PC-3 (cell line): ENCODE measurements around the gene LPCAT4. TPM values are rescaled to one million over a fixed set of nuclear protein-coding genes. Genes with fewer than 3 reads are reported as not detected.
A peak's percentile ranks its signal among the peaks of the same experiment; 100 is the strongest.

Experiments used
- ATAC-seq: fragments of 200-7000 bp; cut with Tn5 transposase; 2 replicates; pipeline ENCODE4 v1.9.1; 2020; ENCODE audit warnings: mild to moderate bottlenecking, moderate library complexity
- BruUV-seq: library from RNA; stranded (reverse); fragments of 400-500 nt; replicated peaks from 2 replicates; lab custom pipeline; 2021; lab: Mats Ljungman, UMichigan
- CTCF ChIA-PET: fragments of 300-600 bp; sonication (Branson Sonifier 250); formaldehyde crosslinking; loops from one replicate; lab custom pipeline; 2022; ENCODE audit warnings: antibody characterized with exemption; lab: Charles Lee
- POLR2A ChIA-PET: fragments of 300-600 bp; sonication (Branson Sonifier 250); formaldehyde crosslinking; loops from one replicate; lab custom pipeline; 2022; ENCODE audit warnings: antibody characterized with exemption; ENCODE audit not compliant: unreplicated experiment; lab: Charles Lee
- DNase-seq: peaks from one replicate; pipeline ENCODE4 v3.0.0-alpha.2; 2015
- H2AFZ ChIP-seq: fragments of 300-600 bp; sonication (generic); 2 replicates; pipeline ENCODE4 v1.6.0; 2016; ENCODE audit warnings: antibody characterized with exemption, low read length
- H3F3A ChIP-seq: fragments of 300-600 bp; sonication (generic); one replicate; pipeline ENCODE4 v1.6.0; 2017; ENCODE audit warnings: antibody characterized with exemption, low read length, control low read depth, mild to moderate bottlenecking; ENCODE audit not compliant: unreplicated experiment
- H3K27ac ChIP-seq: fragments of 300-600 bp; sonication (generic); 2 replicates; pipeline ENCODE4 v1.5.1; 2016; ENCODE audit warnings: mild to moderate bottlenecking, low read length
- H3K27me3 ChIP-seq: fragments of 300-600 bp; sonication (generic); 2 replicates; pipeline ENCODE4 v1.6.1; 2016; ENCODE audit warnings: low read length, mixed read lengths
- H3K36me3 ChIP-seq: fragments of 300-600 bp; sonication (generic); 2 replicates; pipeline ENCODE4 v1.6.1; 2016; ENCODE audit warnings: low read depth, mixed run types, low read length, mixed read lengths
- H3K4me1 ChIP-seq: fragments of 300-600 bp; sonication (generic); 2 replicates; pipeline ENCODE4 v1.5.1; 2016; ENCODE audit warnings: low read length; ENCODE audit not compliant: insufficient read depth
- H3K4me2 ChIP-seq: fragments of 300-600 bp; sonication (generic); 2 replicates; pipeline ENCODE4 v1.6.0; 2016; ENCODE audit warnings: low read length
- H3K4me3 ChIP-seq: fragments of 300-600 bp; sonication (generic); 2 replicates; pipeline ENCODE4 v1.5.1; 2016; ENCODE audit warnings: mild to moderate bottlenecking, low read length, mixed read lengths
- H3K79me2 ChIP-seq: fragments of 300-600 bp; sonication (generic); 2 replicates; pipeline ENCODE4 v1.6.1; 2017; ENCODE audit warnings: low read length, mixed read lengths
- H3K9ac ChIP-seq: fragments of 300-600 bp; sonication (generic); 2 replicates; pipeline ENCODE4 v1.6.0; 2016; ENCODE audit warnings: mild to moderate bottlenecking, low read length
- H3K9me2 ChIP-seq: fragments of 300-600 bp; sonication (generic); replicated peaks from 2 replicates; pipeline ENCODE4 v1.6.1; 2016; ENCODE audit warnings: mixed run types, low read length, mixed read lengths
- H3K9me3 ChIP-seq: fragments of 300-600 bp; sonication (generic); 2 replicates; pipeline ENCODE4 v1.6.1; 2016; ENCODE audit warnings: low read length, mixed read lengths
- H4K20me1 ChIP-seq: fragments of 300-600 bp; sonication (generic); 2 replicates; pipeline ENCODE4 v1.6.1; 2016; ENCODE audit warnings: low read length, mixed read lengths
- CTCF ChIP-seq: fragments of 300-600 bp; sonication (generic); conservative IDR thresholded peaks from 2 replicates; pipeline ENCODE4 v1.5.1; 2017; ENCODE audit warnings: antibody characterized with exemption, low read depth, mild to moderate bottlenecking, low read length
- EZH2 ChIP-seq: fragments of 300-600 bp; sonication (generic); IDR thresholded peaks from one replicate; pipeline ENCODE4 v1.6.1; 2017; ENCODE audit warnings: antibody characterized with exemption, mild to moderate bottlenecking, low read length; ENCODE audit not compliant: unreplicated experiment
- EZH2phosphoT487 ChIP-seq: fragments of 300-600 bp; sonication (generic); IDR thresholded peaks from 2 replicates; pipeline ENCODE4 v1.6.1; 2018; ENCODE audit warnings: mild to moderate bottlenecking, antibody characterized with exemption, low read length, borderline replicate concordance
- intact Hi-C: fragments of 100-400 bp; cut with micrococcal nuclease; formaldehyde crosslinking; loops from 2 replicates; pipeline ENCODE4 v1.9.0; 2023
- total RNA-seq: library from RNA; depleted of rRNA; stranded (reverse); fragments of >200 nt; gene quantifications from 2 replicates; pipeline ENCODE4 v1.2.3, GENCODE V29; 2014

The LPCAT4 gene
- total RNA-seq, 1 experiment from 2014 or later: 37.0 TPM

- Histone ChIP-seq H3K27me3 (no peaks in the 10 kb centered on the region), H3K4me3 (peak overlapping the region; percentile 65), H3F3A (no peaks in the 10 kb centered on the region), H3K9me3 (no peaks in the 10 kb centered on the region), H2AFZ (peak overlapping the region; percentile 62), H3K9me2 (no peaks in the 10 kb centered on the region), H3K4me2 (peak overlapping the region; percentile 82), H3K79me2 (peaks cover 6% of the 10 kb centered on the region; the same call in 1 of the 2 replicates), H3K27ac (peak overlapping the region; percentile 12; the same call in 1 of the 2 replicates), H3K9ac (peak overlapping the region; percentile 45), H4K20me1 (no peaks in the 10 kb centered on the region), H3K36me3 (no peaks in the 10 kb centered on the region; the same call in 1 of the 2 replicates), H3K4me1 (peaks cover 18% of the 10 kb centered on the region)
- ChIA-PET CTCF (interaction anchor here (0.6 kb wide), 1 partner anchor 70 kb away, joined by 3 read pairs; no protein-coding TSS in a partner anchor), POLR2A (interaction anchor here (0.6 to 0.7 kb wide), 2 partner anchors 21 to 35 kb away, joined by 3 to 10 read pairs; no protein-coding TSS in a partner anchor)
- intact Hi-C loops: loop anchor here (2.0 kb wide), 1 partner anchor 22 kb away; no protein-coding TSS in a partner anchor
- TF ChIP-seq CTCF (no peak), EZH2 (no peak), EZH2phosphoT487 (no peak)
- BruUV-seq: TSS peak; percentile 79
- peak; percentile 95 for ATAC-seq
- DNase-seq: peak; percentile 63
Observed at GRCh38 chr15:34318277-34319079, 48.5 kb downstream of the LPCAT4 start.

GRCh38 chr15:34314491-34315490, 52.2 kb downstream of the LPCAT4 start:
- Histone ChIP-seq H3K4me1 (peaks cover 18% of the 10 kb centered on the region), H2AFZ (no peak overlapping the region), H4K20me1 (no peaks in the 10 kb centered on the region), H3K4me3 (no peak overlapping the region), H3K27ac (no peak overlapping the region), H3K9me3 (no peaks in the 10 kb centered on the region), H3F3A (no peaks in the 10 kb centered on the region), H3K4me2 (no peak overlapping the region), H3K9ac (no peak overlapping the region), H3K36me3 (no peaks in the 10 kb centered on the region; the same call in 1 of the 2 replicates), H3K79me2 (peaks cover 6% of the 10 kb centered on the region; the same call in 1 of the 2 replicates), H3K9me2 (no peaks in the 10 kb centered on the region), H3K27me3 (no peaks in the 10 kb centered on the region)
- ChIA-PET POLR2A (interaction anchor here (0.6 kb wide), 1 partner anchor 1446 kb away, joined by 8 read pairs; no protein-coding TSS in a partner anchor), CTCF (no interaction called here)
- BruUV-seq: no TSS peak
- TF ChIP-seq CTCF: no peak
- TF ChIP-seq EZH2phosphoT487: no peak
- no peak for TF ChIP-seq EZH2
- no peak for DNase-seq
- no peak for ATAC-seq
- intact Hi-C loops: no loop called here
